Vagina (tissue), 2 donors: Measurements from ENCODE around the gene TMEM45A.

Source experiments
- POLR2A ChIP-seq, 2 donors: fragments of 450-650 bp; IDR thresholded peaks; one replicate each; pipeline ENCODE4 v1.6.1; 2017; ENCODE audit warnings: antibody characterized with exemption in 2 of 2, mild to moderate bottlenecking in 2 of 2, moderate library complexity in 2 of 2
- POLR2AphosphoS5 ChIP-seq, 2 donors: sonication (generic); formaldehyde crosslinking; IDR thresholded peaks; one replicate each; pipeline ENCODE4 v1.9.0; 2017; ENCODE audit warnings: antibody characterized with exemption in 2 of 2, mild to moderate bottlenecking in 2 of 2, low read depth in 1 of 2; ENCODE audit not compliant: insufficient read depth in 1 of 2
- TF ChIP-seq, protein P1 (sequence below), 3 experiments: fragments of 450-650 bp in 2 of 3; fragments of 200-600 bp in 1 of 3; sonication (generic) in 1 of 3; IDR thresholded peaks; one replicate each; pipeline ENCODE4 v1.5.1; 2017 to 2019; ENCODE audit warnings: antibody characterized with exemption in 3 of 3, mild to moderate bottlenecking in 2 of 3, moderate library complexity in 2 of 3

DNA sequence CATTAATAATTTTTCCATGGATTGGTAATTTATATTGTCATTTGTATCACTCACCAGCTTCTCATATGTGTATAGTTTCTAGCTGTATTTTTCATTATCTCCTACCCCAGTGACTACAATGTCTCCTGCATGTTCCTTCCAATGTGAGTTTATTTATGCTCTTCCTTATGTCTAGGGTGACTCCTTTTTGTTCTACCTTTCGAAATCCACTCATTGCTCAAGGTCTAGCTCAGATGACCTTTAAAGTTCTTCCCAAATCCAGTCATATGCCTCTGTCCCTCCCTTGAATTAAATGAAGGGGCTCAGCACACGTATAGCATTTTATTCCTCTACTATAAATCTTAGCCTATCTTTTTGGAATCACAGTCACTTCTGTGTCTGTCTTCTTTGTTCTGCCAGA, 53.0 kb downstream of the TMEM45A start:
- TF ChIP-seq, protein P1, sequence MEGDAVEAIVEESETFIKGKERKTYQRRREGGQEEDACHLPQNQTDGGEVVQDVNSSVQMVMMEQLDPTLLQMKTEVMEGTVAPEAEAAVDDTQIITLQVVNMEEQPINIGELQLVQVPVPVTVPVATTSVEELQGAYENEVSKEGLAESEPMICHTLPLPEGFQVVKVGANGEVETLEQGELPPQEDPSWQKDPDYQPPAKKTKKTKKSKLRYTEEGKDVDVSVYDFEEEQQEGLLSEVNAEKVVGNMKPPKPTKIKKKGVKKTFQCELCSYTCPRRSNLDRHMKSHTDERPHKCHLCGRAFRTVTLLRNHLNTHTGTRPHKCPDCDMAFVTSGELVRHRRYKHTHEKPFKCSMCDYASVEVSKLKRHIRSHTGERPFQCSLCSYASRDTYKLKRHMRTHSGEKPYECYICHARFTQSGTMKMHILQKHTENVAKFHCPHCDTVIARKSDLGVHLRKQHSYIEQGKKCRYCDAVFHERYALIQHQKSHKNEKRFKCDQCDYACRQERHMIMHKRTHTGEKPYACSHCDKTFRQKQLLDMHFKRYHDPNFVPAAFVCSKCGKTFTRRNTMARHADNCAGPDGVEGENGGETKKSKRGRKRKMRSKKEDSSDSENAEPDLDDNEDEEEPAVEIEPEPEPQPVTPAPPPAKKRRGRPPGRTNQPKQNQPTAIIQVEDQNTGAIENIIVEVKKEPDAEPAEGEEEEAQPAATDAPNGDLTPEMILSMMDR (IDR thresholded peaks at IDR 0.05), result no peak
- TF ChIP-seq POLR2A (IDR thresholded peaks at IDR 0.05) (no peak), POLR2AphosphoS5 (IDR thresholded peaks at IDR 0.05; ENCODE audit: insufficient read depth in 1 of 2, low read depth in 1 of 2) (no peak)
